BE2C (cell line): ENCODE measurements around the gene IL6R.

Experiments used
- DNase-seq: peaks from one replicate; pipeline ENCODE4 v3.0.0-alpha.2; 2020
- H3K27me3 ChIP-seq: fragments of 250-450 bp; sonication (Bioruptor Pico); 2 replicates; pipeline ENCODE4 v1.5.1; 2020; ENCODE audit warnings: mild to moderate bottlenecking
- H3K36me3 ChIP-seq: fragments of 250-450 bp; sonication (Bioruptor Pico); 2 replicates; pipeline ENCODE4 v1.5.1; 2020; ENCODE audit warnings: mild to moderate bottlenecking
- H3K4me1 ChIP-seq: fragments of 250-450 bp; sonication (Bioruptor Pico); 2 replicates; pipeline ENCODE4 v1.5.1; 2020
- H3K4me3 ChIP-seq: 2 replicates; pipeline ENCODE4 v1.5.1; 2011; ENCODE audit warnings: low read depth, low read length
- H3K9me3 ChIP-seq: fragments of 250-450 bp; sonication (Bioruptor Pico); 2 replicates; pipeline ENCODE4 v1.5.1; 2020
- TF ChIP-seq, protein P1 (sequence below): IDR thresholded peaks from 2 replicates; pipeline ENCODE4 v1.5.1; 2012; ENCODE audit warnings: mild to moderate bottlenecking, low read depth, low read length

The IL6R gene

DNA sequence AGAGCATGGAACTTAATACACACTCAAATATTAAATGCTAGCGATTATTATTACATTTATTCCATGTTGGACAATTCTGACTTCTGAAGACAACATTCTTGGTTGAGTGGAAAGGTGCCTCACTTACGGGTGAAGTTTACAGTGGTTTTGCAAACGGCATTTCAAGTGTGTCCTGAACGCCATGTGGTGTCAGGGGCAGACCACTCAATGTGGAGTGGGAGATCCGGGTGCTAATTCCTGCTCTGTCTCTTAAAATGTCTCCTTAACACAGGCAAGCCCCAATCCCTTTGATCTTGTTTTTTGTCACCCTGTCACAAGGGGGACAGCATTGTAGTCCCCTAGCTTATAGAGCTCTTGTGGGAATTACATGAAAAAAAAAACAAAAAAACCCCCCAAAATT lies 91.2 kb downstream of the IL6R start:
- H3K36me3 ChIP-seq, result no peaks in the 10 kb centered on the region
- H3K27me3 ChIP-seq, result peaks cover 20% of the 10 kb centered on the region
- H3K4me1 ChIP-seq, result no peaks in the 10 kb centered on the region
- H3K9me3 ChIP-seq, result no peaks in the 10 kb centered on the region
- TF ChIP-seq, protein P1, sequence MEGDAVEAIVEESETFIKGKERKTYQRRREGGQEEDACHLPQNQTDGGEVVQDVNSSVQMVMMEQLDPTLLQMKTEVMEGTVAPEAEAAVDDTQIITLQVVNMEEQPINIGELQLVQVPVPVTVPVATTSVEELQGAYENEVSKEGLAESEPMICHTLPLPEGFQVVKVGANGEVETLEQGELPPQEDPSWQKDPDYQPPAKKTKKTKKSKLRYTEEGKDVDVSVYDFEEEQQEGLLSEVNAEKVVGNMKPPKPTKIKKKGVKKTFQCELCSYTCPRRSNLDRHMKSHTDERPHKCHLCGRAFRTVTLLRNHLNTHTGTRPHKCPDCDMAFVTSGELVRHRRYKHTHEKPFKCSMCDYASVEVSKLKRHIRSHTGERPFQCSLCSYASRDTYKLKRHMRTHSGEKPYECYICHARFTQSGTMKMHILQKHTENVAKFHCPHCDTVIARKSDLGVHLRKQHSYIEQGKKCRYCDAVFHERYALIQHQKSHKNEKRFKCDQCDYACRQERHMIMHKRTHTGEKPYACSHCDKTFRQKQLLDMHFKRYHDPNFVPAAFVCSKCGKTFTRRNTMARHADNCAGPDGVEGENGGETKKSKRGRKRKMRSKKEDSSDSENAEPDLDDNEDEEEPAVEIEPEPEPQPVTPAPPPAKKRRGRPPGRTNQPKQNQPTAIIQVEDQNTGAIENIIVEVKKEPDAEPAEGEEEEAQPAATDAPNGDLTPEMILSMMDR, result no peak
- no peak overlapping the region for H3K4me3 ChIP-seq
- DNase-seq, result no peak

DNA sequence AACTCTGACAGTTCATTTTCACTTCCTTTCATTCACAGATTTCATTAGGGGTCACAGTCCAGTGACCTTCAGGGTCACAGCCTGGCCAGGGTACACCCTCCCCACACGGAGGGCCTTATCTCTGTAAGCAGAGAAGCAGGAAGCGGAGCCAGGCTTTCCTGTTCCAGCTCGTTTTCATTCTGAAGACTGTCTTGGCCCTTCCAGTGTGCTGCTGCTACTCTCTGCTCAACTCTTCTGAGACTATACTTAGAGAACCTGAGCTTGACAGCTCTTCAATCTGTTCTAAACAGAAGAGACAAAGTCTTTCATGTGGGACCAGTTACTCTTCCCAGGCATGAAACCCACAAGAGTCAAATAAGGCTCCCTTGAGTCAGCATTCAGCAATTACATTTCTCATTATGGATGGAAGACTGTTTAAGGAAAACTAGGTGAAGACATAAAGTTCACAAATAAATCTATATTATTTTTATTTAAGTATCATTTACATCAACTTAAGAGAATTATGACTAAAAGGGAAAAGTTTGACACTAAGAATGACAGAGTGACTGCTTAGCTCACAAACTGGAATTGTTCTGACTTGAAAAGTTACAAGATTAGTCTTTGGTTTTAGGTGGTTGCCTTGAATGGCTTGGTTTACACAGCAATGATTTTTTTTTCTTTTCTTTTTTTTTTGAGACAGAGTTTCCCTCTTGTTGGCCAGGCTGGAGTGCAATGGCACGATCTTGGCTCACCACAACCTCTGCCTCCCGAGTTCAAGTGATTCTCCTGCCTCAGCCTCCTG lies 92.1 kb downstream of the IL6R start:
- H3K9me3 ChIP-seq, result peaks cover 3% of the 10 kb centered on the region; the same call in 1 of the 2 replicates
- H3K36me3 ChIP-seq, result no peaks in the 10 kb centered on the region
- H3K4me1 ChIP-seq, result no peaks in the 10 kb centered on the region
- TF ChIP-seq, protein P1, result no peak
- no peak overlapping the region for H3K4me3 ChIP-seq
- no peak for DNase-seq
- H3K27me3 ChIP-seq, result peaks cover 28% of the 10 kb centered on the region

DNA sequence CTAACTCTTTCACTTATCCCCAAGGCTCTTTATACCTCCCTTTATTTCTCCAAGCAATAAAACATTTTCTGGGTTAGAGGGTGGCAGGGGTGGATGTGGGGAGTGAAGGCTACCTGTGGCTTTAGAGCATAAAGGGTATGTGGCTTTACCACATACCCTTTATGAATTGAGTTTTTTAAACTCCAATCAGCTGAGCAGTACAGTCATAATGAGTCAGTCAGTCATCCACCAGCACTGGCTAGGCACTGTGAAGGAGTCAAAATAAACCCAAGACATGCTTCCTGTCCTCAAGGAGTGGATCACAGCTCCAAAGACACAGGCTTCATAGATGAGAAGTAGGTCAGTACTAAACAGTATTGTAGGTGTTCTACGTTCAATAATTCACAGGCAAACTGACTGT lies 94.3 kb downstream of the IL6R start:
- H3K36me3 ChIP-seq, result no peaks in the 10 kb centered on the region
- H3K4me3 ChIP-seq, result no peak overlapping the region
- no peak for DNase-seq
- no peaks in the 10 kb centered on the region for H3K4me1 ChIP-seq
- TF ChIP-seq, protein P1, result no peak
- peaks cover 12% of the 10 kb centered on the region for H3K9me3 ChIP-seq
- peaks cover 51% of the 10 kb centered on the region for H3K27me3 ChIP-seq

DNA sequence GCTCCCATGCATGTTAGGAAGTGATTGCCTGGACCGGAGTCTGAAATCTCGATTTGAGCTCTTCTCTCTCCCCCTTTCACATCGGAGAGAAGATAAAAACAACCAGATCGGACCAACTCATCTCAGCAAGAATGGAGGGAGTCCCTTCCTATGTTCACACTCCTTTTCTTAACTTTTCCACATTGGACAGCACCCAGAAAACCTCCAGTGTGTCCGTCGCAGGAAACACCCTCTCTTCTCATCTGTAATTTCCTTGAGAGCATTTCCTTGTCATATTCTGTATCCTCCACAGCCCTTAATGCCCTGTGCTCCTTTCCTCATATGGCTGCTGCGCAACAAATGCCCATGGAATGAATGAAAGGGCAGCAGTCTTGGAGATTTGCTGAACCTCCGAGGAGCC lies 95.4 kb downstream of the IL6R start:
- Histone ChIP-seq H3K9me3 (peaks cover 12% of the 10 kb centered on the region), H3K27me3 (peaks cover 59% of the 10 kb centered on the region), H3K36me3 (no peaks in the 10 kb centered on the region), H3K4me1 (no peaks in the 10 kb centered on the region), H3K4me3 (no peak overlapping the region)
- no peak for DNase-seq
- TF ChIP-seq, protein P1, result no peak

DNA sequence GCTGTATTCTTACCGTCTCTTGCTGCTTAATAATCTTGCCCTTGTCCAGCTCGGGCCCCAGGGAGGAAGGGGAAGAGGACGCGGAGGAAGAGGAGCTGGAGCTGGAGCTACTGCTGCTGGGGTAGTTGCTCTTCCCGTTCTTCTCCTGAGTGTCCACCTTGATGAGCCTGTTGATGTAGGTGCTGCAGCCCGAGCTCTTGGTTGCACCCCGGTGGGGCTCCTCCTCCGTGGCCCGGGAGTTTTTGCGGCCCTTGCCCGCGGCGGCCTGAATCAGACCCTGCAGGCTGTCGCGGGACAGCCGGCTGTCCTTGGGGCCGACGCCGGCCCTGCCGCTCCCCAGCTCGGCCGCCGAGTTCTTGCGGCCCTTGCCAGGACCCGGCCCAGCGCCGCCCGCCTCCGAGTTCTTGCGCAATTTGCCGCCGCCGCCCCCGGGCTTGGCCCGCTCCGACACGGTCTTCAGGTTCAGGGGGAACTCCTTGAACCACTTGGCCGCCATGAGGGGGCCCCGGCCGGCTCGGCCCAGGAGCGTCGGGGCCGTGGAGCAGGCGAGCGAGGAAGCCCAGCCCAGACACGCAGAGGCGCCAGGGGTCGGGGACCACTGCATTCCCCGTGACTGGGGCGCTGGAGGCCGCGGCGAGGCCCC lies 96.4 kb downstream of the IL6R start:
- Histone ChIP-seq H3K4me1 (no peaks in the 10 kb centered on the region), H3K9me3 (peaks cover 12% of the 10 kb centered on the region), H3K27me3 (peaks cover 62% of the 10 kb centered on the region), H3K4me3 (no peak overlapping the region), H3K36me3 (no peaks in the 10 kb centered on the region)
- no peak for DNase-seq
- TF ChIP-seq, protein P1, result no peak
